ENCODE measurements around the gene C16orf82. TPM values are rescaled to one million over a fixed set of nuclear protein-coding genes. Genes with fewer than 3 reads are reported as not detected.

The C16orf82 gene
- total and polyA plus RNA-seq, 2 of the 8 experiments (the other 6 are each of a cell fraction or from before 2014, with no cell fraction given), result not detected

DNA sequence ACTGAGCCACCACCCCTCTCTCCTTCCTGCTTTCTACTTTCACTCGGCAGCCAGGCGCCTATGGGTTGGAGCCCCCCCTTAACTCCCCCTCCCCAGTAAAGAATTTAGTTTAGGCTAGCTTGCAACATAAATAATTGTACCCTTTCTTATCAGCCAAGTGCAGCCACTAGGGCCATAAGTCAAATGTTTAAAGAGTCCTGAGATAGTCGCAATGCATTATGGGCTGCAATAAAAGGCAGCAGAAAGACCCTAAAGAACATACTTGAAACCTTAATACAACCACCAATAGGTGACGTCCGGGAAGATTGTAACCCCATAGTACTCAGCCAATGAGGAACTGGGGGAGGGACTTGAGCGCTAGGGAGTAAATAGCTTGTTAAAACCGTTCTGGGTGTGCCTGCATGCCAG is 40.5 kb downstream of the C16orf82 start:
- Histone ChIP-seq H2AK5ac (ENCODE audit: low read depth, low read length) (no peak overlapping the region), H4K8ac (ENCODE audit: extremely low read depth, insufficient read depth, low read length) (no peak overlapping the region), H2AFZ (ENCODE audit: low read length) (peak overlapping the region; percentile 56; the same call in 1 of the 2 replicates), H3K27ac (ENCODE audit: low read depth, low read length) (no peak overlapping the region), H3K14ac (ENCODE audit: insufficient read length) (no peak overlapping the region), H3K56ac (replicated peaks; ENCODE audit: insufficient read length, low read depth, low read length) (no peak overlapping the region), H4K20me1 (replicated peaks in 1 of 2; ENCODE audit: control insufficient read depth in 1 of 2, insufficient read depth in 2 of 2, low read length in 2 of 2) (no peaks in the 10 kb centered on the region), H3K4me3 (ENCODE audit: extremely low read depth in 1 of 4, insufficient read depth in 2 of 4, low read depth in 3 of 4, low read length in 4 of 4) (no peak overlapping the region), H3K4ac (replicated peaks; ENCODE audit: insufficient read length, low read depth, low read length) (no peak overlapping the region), H2BK20ac (ENCODE audit: low read length) (no peak overlapping the region), H3K4me2 (ENCODE audit: insufficient read depth in 1 of 2, low read depth in 2 of 2, low read length in 2 of 2) (no peak overlapping the region), H3K9ac (replicated peaks in 1 of 4; ENCODE audit: extremely low read depth in 1 of 4, low read depth in 3 of 4, low read length in 3 of 4) (no peak overlapping the region), H3K79me2 (ENCODE audit: control insufficient read depth in 1 of 2, insufficient read depth in 2 of 2, low read length in 2 of 2) (no peaks in the 10 kb centered on the region), H2BK5ac (ENCODE audit: low read depth, low read length) (no peak overlapping the region), H4K5ac (ENCODE audit: insufficient read length, low read depth, low read length) (no peak overlapping the region), H3K9me3 (ENCODE audit: insufficient read depth in 2 of 2, low read depth in 1 of 2, low read length in 1 of 2) (no peaks in the 10 kb centered on the region), H3K36me3 (ENCODE audit: control insufficient read depth in 2 of 4, insufficient read depth in 4 of 4, low read length in 3 of 4) (no peaks in the 10 kb centered on the region), H3K18ac (ENCODE audit: extremely low read depth, low read length) (no peak overlapping the region), H2BK120ac (replicated peaks; ENCODE audit: low read depth, low read length) (no peak overlapping the region), H3K23me2 (ENCODE audit: low read depth, low read length) (peaks cover 3% of the 10 kb centered on the region; the same call in 1 of the 2 replicates), H3K79me1 (ENCODE audit: low read depth, low read length) (no peaks in the 10 kb centered on the region), H3K27me3 (replicated peaks in 1 of 4; ENCODE audit: control insufficient read depth in 3 of 4, extremely low read depth in 1 of 4, insufficient read depth in 3 of 4, low read length in 3 of 4) (no peaks in the 10 kb centered on the region), H2BK12ac (ENCODE audit: low read depth, low read length) (no peak overlapping the region; the same call in 1 of the 2 replicates), H3K23ac (ENCODE audit: insufficient read length) (no peak overlapping the region), H3K4me1 (replicated peaks in 1 of 4; ENCODE audit: control insufficient read depth in 3 of 4, insufficient read depth in 4 of 4, low read length in 3 of 4) (peaks cover 0 to 6% (median 1%) of the 10 kb centered on the region in 4 experiments; a peak in 5 of 7 replicates), H2BK15ac (ENCODE audit: low read length) (no peak overlapping the region), H4K91ac (replicated peaks; ENCODE audit: insufficient read length, low read length) (no peak overlapping the region)
- CTCF ChIA-PET (ENCODE audit: partially characterized antibody), result interaction anchor here (0.7 to 1.7 kb wide), 4 partner anchors 9 to 144 kb away, joined by 3 to 6 read pairs (median 4); no protein-coding TSS in a partner anchor
- no peak for TF ChIP-seq SP2 (IDR thresholded peaks at IDR 0.05; ENCODE audit: low read length)
- TF ChIP-seq TBP (IDR thresholded peaks at IDR 0.05; ENCODE audit: low read depth, low read length), result no peak
- TF ChIP-seq SP4 (IDR thresholded peaks at IDR 0.05; ENCODE audit: low read length), result no peak
- 0 out of 2 replicates have a peak, but pooled peaks have one; percentile 38 for TF ChIP-seq SP1 (IDR thresholded peaks at IDR 0.05; ENCODE audit: low read depth, low read length)
- no peak for TF ChIP-seq SUZ12 (IDR thresholded peaks at IDR 0.05; ENCODE audit: low read length)
- WGBS, 2 experiments (ENCODE audit: extremely low coverage in 1 of 2, insufficient coverage in 1 of 2, insufficient read length in 1 of 2, insufficient replicate concordance in 2 of 2, low coverage in 1 of 2, low lambda C conversion rate in 2 of 2, missing lambda C conversion rate in 1 of 2), result 72% methylated on average over 7 of the region's 7 CpGs; no CpG with 5 or more reads in 1 of the 2 experiments
- POLR2A ChIA-PET (ENCODE audit: partially characterized antibody), result no interaction called here
- FAIRE-seq (no peak), DNase-seq (ENCODE audit: low read depth in 1 of 2, low spot score in 2 of 2) (no peak)
